ENCODE results near the gene NUCKS1. TPM values are rescaled to one million over a fixed set of nuclear protein-coding genes. Genes with fewer than 3 reads are reported as not detected.

The NUCKS1 gene
- total and polyA plus RNA-seq, 2 of the 8 experiments (the other 6 are each of a cell fraction or from before 2014, with no cell fraction given), result 126 to 461 TPM

DNA sequence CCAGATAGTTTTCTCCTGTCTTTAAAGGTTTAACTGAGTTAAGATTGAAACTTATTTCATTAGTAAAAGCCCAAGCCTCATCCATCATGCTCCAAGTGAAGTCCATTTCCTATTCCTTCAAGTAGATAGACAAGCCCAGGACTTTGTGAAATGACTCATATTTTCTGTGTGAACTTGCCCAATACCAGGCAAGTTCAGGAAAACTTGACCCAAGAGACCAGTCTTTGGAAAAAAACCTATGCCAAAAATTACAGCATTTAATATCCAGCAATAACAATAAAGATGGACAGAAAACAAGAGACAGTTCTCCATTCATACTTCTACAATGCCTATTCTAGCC lies 25.7 kb upstream of the NUCKS1 start (continued):
- TF ChIP-seq NANOG (IDR thresholded peaks at IDR 0.05; ENCODE audit: insufficient read depth, low read depth, low read length, poor library complexity, severe bottlenecking), result no peak
- TF ChIP-seq SUZ12 (IDR thresholded peaks at IDR 0.05; ENCODE audit: low read length), result no peak

All from H1 (cell line).